Left kidney (tissue), 2 donors: ENCODE data around the gene TUB. TPM values are rescaled to one million over a fixed set of nuclear protein-coding genes. Genes with fewer than 3 reads are reported as not detected.
A peak's percentile ranks its signal among the peaks of the same experiment; 100 is the strongest.

Source experiments
- DNase-seq: peaks from one replicate; pipeline ENCODE4 v3.0.0-alpha.2; 2013
- polyA plus RNA-seq: library from polyadenylated mRNA; unstranded; fragments of 120-200 nt; gene quantifications from one replicate; pipeline ENCODE4 v1.2.1, GENCODE V29; 2013; ENCODE audit not compliant: insufficient read length

The TUB gene
- polyA plus RNA-seq, 1 donor: 27.2 TPM

GRCh38 chr11:8067929-8068575, 13.0 kb upstream of the TUB start:
- no peak for DNase-seq

GRCh38 chr11:8068605-8069221, 12.3 kb upstream of the TUB start:
- DNase-seq: peak; percentile 63

- no peak for DNase-seq
These were observed 11.2 kb upstream of the TUB start for GRCh38 chr11:8069771-8070170.

- DNase-seq: no peak
These were observed 10.4 kb upstream of the TUB start for GRCh38 chr11:8070417-8071115.

- no peak for DNase-seq
These were observed 9.1 kb upstream of the TUB start for GRCh38 chr11:8071616-8072581.

GRCh38 chr11:8075119-8075726, 5.8 kb upstream of the TUB start:
- DNase-seq: no peak

- DNase-seq: no peak
These were observed 1.8 kb upstream of the TUB start for GRCh38 chr11:8079111-8079675.

- DNase-seq: no peak
These were observed 841 bp upstream of the TUB start for GRCh38 chr11:8080069-8080670.

- DNase-seq: no peak
These were observed 710 bp downstream of the TUB start for GRCh38 chr11:8081591-8082250.

GRCh38 chr11:8082391-8083087, 1.5 kb downstream of the TUB start:
- no peak for DNase-seq

- no peak for DNase-seq
These were observed 2.0 kb downstream of the TUB start for GRCh38 chr11:8083088-8083395.

- DNase-seq: no peak
These were observed 2.9 kb downstream of the TUB start for GRCh38 chr11:8083871-8084281.

- DNase-seq: no peak
These were observed 3.3 kb downstream of the TUB start for GRCh38 chr11:8084352-8084751.

GRCh38 chr11:8085011-8085645, 4.1 kb downstream of the TUB start:
- DNase-seq: no peak

GRCh38 chr11:8086001-8086479, 5.0 kb downstream of the TUB start:
- no peak for DNase-seq

GRCh38 chr11:8086571-8086970, 5.6 kb downstream of the TUB start:
- DNase-seq: no peak

- DNase-seq: no peak
These were observed 6.2 kb downstream of the TUB start for GRCh38 chr11:8087185-8087584.

GRCh38 chr11:8087756-8088155, 6.7 kb downstream of the TUB start:
- DNase-seq: no peak

- no peak for DNase-seq
These were observed 8.9 kb downstream of the TUB start for GRCh38 chr11:8089791-8090510.
